ENCODE results near the gene BOD1.

- no peak for TF ChIP-seq CTCF (IDR thresholded peaks at IDR 0.05)
- no peak for TF ChIP-seq POLR2AphosphoS5 (IDR thresholded peaks at IDR 0.05)
- TF ChIP-seq POLR2A (IDR thresholded peaks at IDR 0.05) = no peak
Observed at GRCh38 chr5:173620784-173621183, 4.3 kb upstream of the BOD1 start.

Measured in prostate gland (tissue), 2 donors.